Peyer's patch (tissue), 4 donors: ENCODE data around the gene EFNB3. TPM values are rescaled to one million over a fixed set of nuclear protein-coding genes. Genes with fewer than 3 reads are reported as not detected.

Source experiments
- DNase-seq, 3 donors: peaks; one replicate each; pipeline ENCODE4 v3.0.0-alpha.2; 2017 to 2019
- H3K27ac ChIP-seq, 4 donors: fragments of 200-600 bp; sonication (generic); one replicate each; pipeline ENCODE4 v1.5.1; 2016 to 2019
- H3K27me3 ChIP-seq, 2 donors: fragments of 200-600 bp; sonication (generic); one replicate each; pipeline ENCODE4 v1.5.1; 2019
- H3K36me3 ChIP-seq, 3 donors: fragments of 200-600 bp; sonication (generic); one replicate each; pipeline ENCODE4 v1.5.1; 2016 to 2019
- H3K4me1 ChIP-seq, 4 donors: fragments of 200-600 bp; sonication (generic); one replicate each; pipeline ENCODE4 v1.5.1; 2016 to 2019
- H3K4me3 ChIP-seq, 4 donors: fragments of 200-600 bp; sonication (generic); 1 replicate in 3 of 4; 2 replicates in 1 of 4; pipeline ENCODE4 v1.5.1; 2016 to 2019; ENCODE audit warnings: mild to moderate bottlenecking in 1 of 4
- H3K9me3 ChIP-seq, 4 donors: fragments of 200-600 bp; sonication (generic); one replicate each; pipeline ENCODE4 v1.5.1; 2016 to 2019; ENCODE audit warnings: mild to moderate bottlenecking in 1 of 4
- POLR2A ChIP-seq, 2 donors: fragments of 450-650 bp; IDR thresholded peaks; one replicate each; pipeline ENCODE4 v1.5.1; 2017; ENCODE audit warnings: antibody characterized with exemption in 2 of 2, mild to moderate bottlenecking in 2 of 2, moderate library complexity in 2 of 2
- total RNA-seq, 4 donors: library from RNA; depleted of rRNA; stranded (reverse); fragments of >200 nt; gene quantifications; one replicate each; pipeline ENCODE4 v1.1.0, GENCODE V29; 2016
- TF ChIP-seq, protein P1 (sequence below), 6 experiments: fragments of 450-650 bp in 4 of 6; fragments of 200-600 bp in 2 of 6; sonication (generic) in 1 of 6; IDR thresholded peaks; one replicate each; pipeline ENCODE4 v1.5.1; 2017 to 2019; ENCODE audit warnings: antibody characterized with exemption in 6 of 6, mild to moderate bottlenecking in 3 of 6, moderate library complexity in 1 of 6

EFNB3 gene
- total RNA-seq, 4 donors from 2014 or later: 0.27 TPM; not detected in 3

DNA sequence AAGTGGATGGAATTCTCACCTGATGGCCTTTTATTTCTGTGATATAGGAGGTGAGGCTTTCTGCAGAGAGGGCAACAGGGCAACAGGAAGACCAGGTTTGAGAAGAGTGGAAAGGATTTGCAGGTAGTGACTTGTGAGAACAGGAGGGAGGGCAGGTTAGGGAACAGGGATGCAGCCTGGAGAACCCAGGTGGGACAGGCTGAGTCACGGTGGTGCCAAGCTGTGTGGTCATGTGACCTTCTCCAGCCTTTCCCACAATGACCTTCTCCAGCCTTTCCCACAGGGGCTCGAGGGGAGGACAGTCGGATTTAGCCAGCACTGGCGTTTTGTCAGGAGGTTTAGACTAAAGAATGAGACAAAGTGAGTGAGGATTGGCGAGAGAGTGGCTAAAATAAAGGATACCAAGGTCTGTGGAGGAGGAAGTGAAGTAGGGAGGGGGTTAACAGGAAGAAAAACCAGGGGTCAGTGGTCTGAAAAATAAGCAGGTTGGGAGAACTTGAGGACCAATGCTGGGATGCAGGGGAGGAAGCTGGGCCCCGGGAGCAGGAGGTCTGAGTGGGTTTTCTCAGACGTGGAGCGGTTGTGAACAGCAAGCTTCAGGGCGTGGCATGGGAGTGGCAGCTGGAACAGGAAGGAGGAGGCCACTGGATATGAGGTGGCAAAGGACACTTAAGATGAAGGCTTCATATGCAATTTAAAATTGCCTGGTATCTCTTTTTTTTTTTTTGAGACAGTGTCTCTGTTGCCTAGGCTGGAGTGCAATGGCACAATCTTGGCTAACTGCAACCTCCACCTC lies 50.3 kb downstream of the EFNB3 start:
- no peak overlapping the region for H3K27ac ChIP-seq
- H3K9me3 ChIP-seq: no peaks in the 10 kb centered on the region
- no peak overlapping the region for H3K4me3 ChIP-seq
- H3K27me3 ChIP-seq: no peaks in the 10 kb centered on the region
- H3K4me1 ChIP-seq: no peaks in the 10 kb centered on the region
- no peaks in the 10 kb centered on the region for H3K36me3 ChIP-seq
- TF ChIP-seq, protein P1, sequence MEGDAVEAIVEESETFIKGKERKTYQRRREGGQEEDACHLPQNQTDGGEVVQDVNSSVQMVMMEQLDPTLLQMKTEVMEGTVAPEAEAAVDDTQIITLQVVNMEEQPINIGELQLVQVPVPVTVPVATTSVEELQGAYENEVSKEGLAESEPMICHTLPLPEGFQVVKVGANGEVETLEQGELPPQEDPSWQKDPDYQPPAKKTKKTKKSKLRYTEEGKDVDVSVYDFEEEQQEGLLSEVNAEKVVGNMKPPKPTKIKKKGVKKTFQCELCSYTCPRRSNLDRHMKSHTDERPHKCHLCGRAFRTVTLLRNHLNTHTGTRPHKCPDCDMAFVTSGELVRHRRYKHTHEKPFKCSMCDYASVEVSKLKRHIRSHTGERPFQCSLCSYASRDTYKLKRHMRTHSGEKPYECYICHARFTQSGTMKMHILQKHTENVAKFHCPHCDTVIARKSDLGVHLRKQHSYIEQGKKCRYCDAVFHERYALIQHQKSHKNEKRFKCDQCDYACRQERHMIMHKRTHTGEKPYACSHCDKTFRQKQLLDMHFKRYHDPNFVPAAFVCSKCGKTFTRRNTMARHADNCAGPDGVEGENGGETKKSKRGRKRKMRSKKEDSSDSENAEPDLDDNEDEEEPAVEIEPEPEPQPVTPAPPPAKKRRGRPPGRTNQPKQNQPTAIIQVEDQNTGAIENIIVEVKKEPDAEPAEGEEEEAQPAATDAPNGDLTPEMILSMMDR (IDR thresholded peaks at IDR 0.05): no peak
- no peak for TF ChIP-seq POLR2A (IDR thresholded peaks at IDR 0.05)
- DNase-seq: no peak

DNA sequence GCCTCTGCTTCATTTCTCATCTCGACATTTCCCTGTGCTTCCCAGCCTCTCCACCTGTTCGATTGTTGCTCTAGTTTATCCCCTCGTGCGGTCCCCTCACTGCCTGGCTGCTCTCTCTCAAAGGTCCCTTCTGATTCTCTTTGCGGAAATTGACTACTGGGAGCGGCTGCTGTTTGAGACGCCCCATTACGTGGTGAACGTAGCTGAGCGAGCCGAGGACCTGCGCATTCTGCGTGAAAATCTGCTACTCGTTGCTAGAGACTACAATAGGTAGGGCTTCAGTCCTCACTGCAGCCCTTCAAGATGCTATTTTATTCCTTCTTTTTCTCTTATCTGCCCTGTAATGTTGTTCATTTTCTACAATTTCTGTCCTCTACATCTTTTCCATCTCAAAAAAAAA lies 52.0 kb downstream of the EFNB3 start:
- Histone ChIP-seq H3K27ac (no peak overlapping the region), H3K36me3 (no peaks in the 10 kb centered on the region), H3K9me3 (no peaks in the 10 kb centered on the region), H3K4me3 (no peak overlapping the region), H3K27me3 (no peaks in the 10 kb centered on the region), H3K4me1 (no peaks in the 10 kb centered on the region)
- TF ChIP-seq, protein P1 (IDR thresholded peaks at IDR 0.05): no peak
- no peak for TF ChIP-seq POLR2A (IDR thresholded peaks at IDR 0.05)
- DNase-seq: no peak

Other genes starting within 250 kb of the EFNB3 start
- gene ZBTB4, start 225.6 kb upstream of the EFNB3 start, total RNA-seq: 10 to 100 TPM; 15.1 to 27.3 (median 24.5) TPM
- not detected for gene SLC35G6, start 223.8 kb upstream of the EFNB3 start, total RNA-seq
- gene POLR2A, start 220.8 kb upstream of the EFNB3 start, total RNA-seq: 100 to 1,000 TPM in 3 of 4 donors, 10 to 100 TPM in 1; 94.6 to 204 (median 157) TPM
- gene TNFSF12, start 156.1 kb upstream of the EFNB3 start, total RNA-seq: 10 to 100 TPM in 3 of 4 donors, 1 to 10 TPM in 1; 7.6 to 58.6 (median 15.2) TPM
- gene TNFSF13, start 146.5 kb upstream of the EFNB3 start, total RNA-seq: 10 to 100 TPM in 3 of 4 donors, 1 to 10 TPM in 1; 5.0 to 54.4 (median 38.7) TPM
- 10 to 100 TPM; 31.4 to 47.7 (median 43.7) TPM for gene SENP3, start 143.3 kb upstream of the EFNB3 start, total RNA-seq
- 100 to 1,000 TPM in 3 of 4 donors, 10 to 100 TPM in 1; 42.1 to 149 (median 124) TPM for gene CD68, start 125.6 kb upstream of the EFNB3 start, total RNA-seq
- 100 to 1,000 TPM in 3 of 4 donors, 10 to 100 TPM in 1; 37.1 to 236 (median 125) TPM for gene MPDU1, start 121.3 kb upstream of the EFNB3 start, total RNA-seq
- 1 to 10 TPM in 3 of 4 donors, not detected in 1; 1.9 to 2.7 (median 2.4) TPM for gene SOX15, start 115.1 kb upstream of the EFNB3 start, total RNA-seq
- 10 to 100 TPM; 28.8 to 38.1 (median 30.4) TPM for gene FXR2, start 90.3 kb upstream of the EFNB3 start, total RNA-seq
- 100 to 1,000 TPM; 144 to 303 (median 229) TPM for gene SAT2, start 77.4 kb upstream of the EFNB3 start, total RNA-seq
- gene SHBG, start 75.1 kb upstream of the EFNB3 start, total RNA-seq: 10 to 100 TPM in 2 of 4 donors, 1 to 10 TPM in 2; 2.1 to 38.0 (median 16.3) TPM
- gene ATP1B2, start 54.3 kb upstream of the EFNB3 start, total RNA-seq: under 1 TPM in 1 of 4 donors, not detected in 3; 0.47 TPM
- 10 to 100 TPM; 19.6 to 27.7 (median 25.1) TPM for gene TP53, start 17.7 kb upstream of the EFNB3 start, total RNA-seq
- 1 to 10 TPM; 4.6 to 9.3 (median 6.2) TPM for gene WRAP53, start 16.7 kb upstream of the EFNB3 start, total RNA-seq
- under 1 TPM in 2 of 4 donors, not detected in 2; 0.18 to 0.83 TPM for gene DNAH2, start 12.5 kb downstream of the EFNB3 start, total RNA-seq
- gene KDM6B, start 129.0 kb downstream of the EFNB3 start, total RNA-seq: 10 to 100 TPM; 32.1 to 45.6 (median 36.4) TPM
- gene TMEM88, start 149.9 kb downstream of the EFNB3 start, total RNA-seq: 10 to 100 TPM in 3 of 4 donors, 1 to 10 TPM in 1; 3.4 to 29.7 (median 12.9) TPM
- 10 to 100 TPM; 28.6 to 75.8 (median 47.8) TPM for gene NAA38, start 152.4 kb downstream of the EFNB3 start, total RNA-seq
- gene CYB5D1, start 152.8 kb downstream of the EFNB3 start, total RNA-seq: 1 to 10 TPM; 3.3 to 5.1 (median 4.2) TPM
- gene CHD3, start 183.6 kb downstream of the EFNB3 start, total RNA-seq: 10 to 100 TPM; 36.1 to 99.9 (median 45.1) TPM
- 1 to 10 TPM in 3 of 4 donors, not detected in 1; 1.2 to 5.1 (median 1.6) TPM for gene RNF227, start 211.1 kb downstream of the EFNB3 start, total RNA-seq
- gene KCNAB3, start 224.7 kb downstream of the EFNB3 start, total RNA-seq: 1 to 10 TPM in 3 of 4 donors, under 1 TPM in 1; 0.95 to 5.0 (median 2.7) TPM
- 10 to 100 TPM; 39.8 to 58.0 (median 45.5) TPM for gene TRAPPC1, start 226.7 kb downstream of the EFNB3 start, total RNA-seq
- gene CNTROB, start 227.0 kb downstream of the EFNB3 start, total RNA-seq: 100 to 1,000 TPM in 1 of 4 donors, 10 to 100 TPM in 3; 30.5 to 120 (median 45.2) TPM